ENCODE measurements around the gene ZNRF4. TPM values are rescaled to one million over a fixed set of nuclear protein-coding genes. Genes with fewer than 3 reads are reported as not detected.
"Not testable (repeated sequence)": the region's sequence is repeated elsewhere in the genome, so short reads cannot be mapped to it uniquely, and the experiment has no call there.

Gene ZNRF4
- total RNA-seq, 1 donor from 2014 or later = not detected

- Histone ChIP-seq H3K27ac (no peak overlapping the region), H3K9me3 (peaks cover 10% of the 10 kb centered on the region), H3K4me3 (no peak overlapping the region), H3K4me1 (no peaks in the 10 kb centered on the region), H3K27me3 (peaks cover 34% of the 10 kb centered on the region), H3K36me3 (no peaks in the 10 kb centered on the region)
- ATAC-seq (no peak), DNase-seq (no peak)
- intact Hi-C loops (cut with DNase I) = no loop called here
- no peak for TF ChIP-seq CTCF (IDR thresholded peaks at IDR 0.05)
Observed at GRCh38 chr19:5484398-5485285, 29.4 kb downstream of the ZNRF4 start.

GRCh38 chr19:5485286-5485636, 30.0 kb downstream of the ZNRF4 start:
- H3K27ac ChIP-seq = no peak overlapping the region
- no peak for ATAC-seq
- peaks cover 34% of the 10 kb centered on the region for H3K27me3 ChIP-seq
- DNase-seq = no peak
- H3K4me3 ChIP-seq = no peak overlapping the region
- intact Hi-C loops (cut with DNase I) = no loop called here
- H3K4me1 ChIP-seq = no peaks in the 10 kb centered on the region
- H3K9me3 ChIP-seq = peaks cover 10% of the 10 kb centered on the region
- H3K36me3 ChIP-seq = no peaks in the 10 kb centered on the region
- no peak for TF ChIP-seq CTCF (IDR thresholded peaks at IDR 0.05)

GRCh38 chr19:5485658-5486057, 30.4 kb downstream of the ZNRF4 start:
- intact Hi-C loops (cut with DNase I); H3K36me3 ChIP-seq; H3K4me3 ChIP-seq; H3K9me3 ChIP-seq; H3K27ac ChIP-seq; H3K4me1 ChIP-seq; DNase-seq; ATAC-seq: not testable (repeated sequence)
- peaks cover 34% of the 10 kb centered on the region for H3K27me3 ChIP-seq

DNA sequence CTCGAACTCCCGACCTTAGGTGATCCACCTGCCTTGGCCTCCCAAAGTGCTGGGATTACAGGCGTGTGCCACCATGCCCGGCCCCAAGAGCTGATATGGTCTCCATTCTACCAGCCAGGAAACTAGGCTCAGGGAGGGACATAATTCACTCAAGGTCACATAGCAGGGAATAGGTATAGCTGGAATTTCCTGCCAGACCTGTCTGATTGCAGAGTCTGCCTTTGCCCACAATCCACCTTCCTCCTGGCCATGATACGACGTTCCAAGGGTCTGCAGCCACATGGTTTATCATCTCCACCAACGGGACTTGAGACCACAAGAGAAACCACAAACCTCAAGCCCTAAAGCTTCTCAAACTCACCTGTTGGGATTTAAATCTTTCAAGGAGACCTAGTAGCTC, 32.0 kb downstream of the ZNRF4 start:
- no peak for ATAC-seq
- Histone ChIP-seq H3K27ac (no peak overlapping the region), H3K27me3 (peaks cover 35% of the 10 kb centered on the region), H3K4me1 (no peaks in the 10 kb centered on the region), H3K9me3 (peaks cover 4% of the 10 kb centered on the region), H3K4me3 (no peak overlapping the region), H3K36me3 (no peaks in the 10 kb centered on the region)
- intact Hi-C loops (cut with DNase I) = no loop called here
- DNase-seq = no peak
- no peak for TF ChIP-seq CTCF (IDR thresholded peaks at IDR 0.05)

GRCh38 chr19:5489551-5489950, 34.3 kb downstream of the ZNRF4 start:
- ATAC-seq (no peak), DNase-seq (no peak)
- Histone ChIP-seq H3K9me3 (no peaks in the 10 kb centered on the region), H3K27me3 (peaks cover 55% of the 10 kb centered on the region), H3K4me1 (no peaks in the 10 kb centered on the region), H3K4me3 (no peak overlapping the region), H3K27ac (no peak overlapping the region), H3K36me3 (no peaks in the 10 kb centered on the region)
- intact Hi-C loops (cut with DNase I) = no loop called here
- no peak for TF ChIP-seq CTCF (IDR thresholded peaks at IDR 0.05)

DNA sequence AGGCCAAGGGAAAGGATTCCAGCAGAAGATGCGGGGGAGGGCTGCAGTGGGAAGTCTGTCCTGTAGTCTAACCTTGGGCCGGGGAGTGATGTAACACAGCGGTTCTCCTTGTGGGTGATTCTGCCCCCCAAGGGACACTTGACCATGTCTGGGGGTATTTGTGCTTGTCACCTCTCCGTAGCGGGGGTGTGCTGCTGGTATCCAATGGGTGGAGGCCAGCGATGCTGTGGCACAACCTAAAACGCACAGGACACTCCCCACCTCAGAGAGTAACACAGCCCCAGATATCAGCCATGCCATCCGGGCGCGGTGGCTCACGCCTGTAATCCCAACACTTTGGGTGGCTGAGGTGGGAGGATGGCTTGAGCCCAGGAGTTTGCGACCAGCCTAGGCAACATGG, 36.3 kb downstream of the ZNRF4 start:
- Histone ChIP-seq H3K27me3 (peaks cover 71% of the 10 kb centered on the region), H3K4me3 (no peak overlapping the region), H3K9me3 (no peaks in the 10 kb centered on the region), H3K4me1 (no peaks in the 10 kb centered on the region), H3K36me3 (no peaks in the 10 kb centered on the region), H3K27ac (no peak overlapping the region)
- ATAC-seq (no peak), DNase-seq (no peak)
- intact Hi-C loops (cut with DNase I) = no loop called here
- TF ChIP-seq CTCF (IDR thresholded peaks at IDR 0.05) = no peak
